K562 (cell line): Measurements from ENCODE around the gene SACM1L. TPM values are rescaled to one million over a fixed set of nuclear protein-coding genes. Genes with fewer than 3 reads are reported as not detected.

Experiments
- ARID1B ChIP-seq: fragments of 450-650 bp; IDR thresholded peaks from 2 replicates; pipeline ENCODE4 v1.6.1; 2016; ENCODE audit warnings: antibody characterized with exemption, mild to moderate bottlenecking, inconsistent platforms
- ASH1L ChIP-seq: fragments of 450-650 bp; IDR thresholded peaks from 2 replicates; pipeline ENCODE4 v1.6.1; 2018; ENCODE audit warnings: borderline replicate concordance, mild to moderate bottlenecking, low read depth; ENCODE audit not compliant: partially characterized antibody
- ATF6 ChIP-seq: sonication (generic); formaldehyde crosslinking; IDR thresholded peaks from 2 replicates; pipeline ENCODE4 v1.4.0; 2020; ENCODE audit warnings: mild to moderate bottlenecking, missing genetic modification reagents
- E2F1 ChIP-seq: sonication (generic); formaldehyde crosslinking; IDR thresholded peaks from 2 replicates; pipeline ENCODE4 v1.8.1; 2023; ENCODE audit warnings: mild to moderate bottlenecking, missing genetic modification reagents, moderate library complexity
- FOXJ3 ChIP-seq: sonication (generic); formaldehyde crosslinking; IDR thresholded peaks from 2 replicates; pipeline ENCODE4 v1.4.0; 2020; ENCODE audit warnings: mild to moderate bottlenecking, missing genetic modification reagents
- GABPB2 ChIP-seq: fragments of 250-450 bp; sonication (Bioruptor Pico); conservative IDR thresholded peaks from 2 replicates; pipeline ENCODE4 v1.5.1; 2021; ENCODE audit warnings: mild to moderate bottlenecking
- HDAC2 ChIP-seq: fragments of 450-650 bp; IDR thresholded peaks from 2 replicates; pipeline ENCODE4 v1.6.1; 2016; ENCODE audit warnings: mild to moderate bottlenecking
- HOMEZ ChIP-seq: fragments of 250-450 bp; sonication (Bioruptor Pico); IDR thresholded peaks from 2 replicates; pipeline ENCODE4 v1.4.0; 2020; ENCODE audit warnings: mild to moderate bottlenecking, moderate library complexity
- HOXB6 ChIP-seq: fragments of 250-450 bp; sonication (Bioruptor Pico); IDR thresholded peaks from 2 replicates; pipeline ENCODE4 v1.5.1; 2022; ENCODE audit warnings: mild to moderate bottlenecking, borderline replicate concordance
- LEF1 ChIP-seq: fragments of 450-650 bp; IDR thresholded peaks from 2 replicates; pipeline ENCODE4 v1.6.1; 2016; ENCODE audit warnings: mild to moderate bottlenecking
- MAFF ChIP-seq: IDR thresholded peaks from 2 replicates; pipeline ENCODE4 v1.6.1; 2012; ENCODE audit warnings: low read length, improper control_type of control experiment
- MAX ChIP-seq: sonication (generic); formaldehyde crosslinking; IDR thresholded peaks from 2 replicates; pipeline ENCODE4 v1.9.0; 2022; ENCODE audit warnings: mild to moderate bottlenecking, missing genetic modification reagents
- MEIS2 ChIP-seq: fragments of 450-650 bp; IDR thresholded peaks from 2 replicates; pipeline ENCODE4 v1.6.1; 2014; ENCODE audit warnings: mild to moderate bottlenecking; ENCODE audit not compliant: partially characterized antibody
- NRF1 ChIP-seq, 2 experiments: fragments of 450-650 bp; IDR thresholded peaks in 1 of 2; conservative IDR thresholded peaks in 1 of 2; 2 replicates each; pipeline ENCODE4 v1.6.1; 2014; ENCODE audit warnings: mild to moderate bottlenecking in 2 of 2
- PHB2 ChIP-seq: fragments of 450-650 bp; IDR thresholded peaks from 2 replicates; pipeline ENCODE4 v1.6.1; 2017; ENCODE audit warnings: low read depth
- SAFB ChIP-seq: fragments of 200-400 bp; formaldehyde crosslinking; IDR thresholded peaks from 2 replicates; pipeline ENCODE4 v1.6.1; 2017; ENCODE audit warnings: low read depth, low read length, borderline replicate concordance
- SMARCA4 ChIP-seq: fragments of 450-650 bp; IDR thresholded peaks from 2 replicates; pipeline ENCODE4 v1.6.1; 2016
- SMC3 ChIP-seq: conservative IDR thresholded peaks from 2 replicates; pipeline ENCODE4 v1.6.1; 2011; ENCODE audit warnings: low read depth, low read length, improper control_type of control experiment; ENCODE audit not compliant: insufficient read depth
- TEAD1 ChIP-seq, 2 experiments: fragments of 450-650 bp in 1 of 2; sonication (generic) in 1 of 2; formaldehyde crosslinking; IDR thresholded peaks; 2 replicates each; pipeline versions ENCODE4 v1.4.0 to v1.8.0; 2020 to 2022; ENCODE audit warnings: mild to moderate bottlenecking in 2 of 2, missing genetic modification reagents in 1 of 2
- TRIM24 ChIP-seq, 2 experiments: fragments of 450-650 bp; IDR thresholded peaks; 2 replicates each; pipeline ENCODE4 v1.6.1; 2016
- U2AF2 ChIP-seq: fragments of 200-400 bp; formaldehyde crosslinking; optimal IDR thresholded peaks from 2 replicates; pipeline ENCODE3; 2017; ENCODE audit warnings: low read depth, mild to moderate bottlenecking, low read length
- ZKSCAN8 ChIP-seq: fragments of 200-800 bp; sonication (Bioruptor generic); IDR thresholded peaks from 2 replicates; pipeline ENCODE4 v1.6.1; 2016; ENCODE audit warnings: missing genetic modification characterization, missing compliant biosample characterization
- ZNF143 ChIP-seq: sonication (generic); formaldehyde crosslinking; IDR thresholded peaks from 2 replicates; pipeline ENCODE4 v1.9.0; 2022; ENCODE audit warnings: mild to moderate bottlenecking, missing genetic modification reagents
- ZNF384 ChIP-seq: IDR thresholded peaks from 2 replicates; pipeline ENCODE4 v1.6.1; 2012; ENCODE audit warnings: low read depth, low read length, improper control_type of control experiment
- ZNF436 ChIP-seq: fragments of 250-450, 450-650 bp; sonication (Bioruptor Pico); formaldehyde crosslinking; IDR thresholded peaks from 2 replicates; pipeline ENCODE4 v1.7.0; 2020; ENCODE audit warnings: mild to moderate bottlenecking
- ZNF764 ChIP-seq: fragments of 250-450 bp; sonication (Bioruptor Pico); IDR thresholded peaks from 2 replicates; pipeline ENCODE4 v1.4.0; 2020; ENCODE audit warnings: low read depth, mild to moderate bottlenecking, moderate library complexity
- polyA plus RNA-seq, 8 experiments: library from polyadenylated mRNA; depleted of rRNA in 4 of 8; stranded (reverse) in 5 of 8; unstranded in 3 of 8; fragments of >200 nt; fragmentation: Nextera tagmentation in 2 of 8; fragmentation: Illumina TruSeq in 1 of 8; extraction: Ambion mirVana in 2 of 8; extraction: Trizol in 1 of 8; gene quantifications; 2 replicates each; pipeline versions ENCODE4 v1.2.1 to v1.2.3, GENCODE V29; 2011 to 2014; ENCODE audit warnings: inconsistent platforms in 1 of 8, missing spikeins in 1 of 8
- total RNA-seq, 7 experiments: library from RNA; depleted of rRNA in 6 of 7; stranded (reverse); fragments of >200 nt in 6 of 7; fragmentation: Illumina TruSeq in 2 of 7; extraction: Trizol in 2 of 7; gene quantifications; 2 replicates each; pipeline versions ENCODE4 v1.2.1 to v1.2.3, GENCODE V29; 2011 to 2021; ENCODE audit warnings: low replicate concordance in 1 of 7

The SACM1L gene
- total and polyA plus RNA-seq, 9 of the 15 experiments (the other 6 are each of a cell fraction or from before 2014, with no cell fraction given), result 25.7 to 67.2 (median 40.3) TPM

DNA sequence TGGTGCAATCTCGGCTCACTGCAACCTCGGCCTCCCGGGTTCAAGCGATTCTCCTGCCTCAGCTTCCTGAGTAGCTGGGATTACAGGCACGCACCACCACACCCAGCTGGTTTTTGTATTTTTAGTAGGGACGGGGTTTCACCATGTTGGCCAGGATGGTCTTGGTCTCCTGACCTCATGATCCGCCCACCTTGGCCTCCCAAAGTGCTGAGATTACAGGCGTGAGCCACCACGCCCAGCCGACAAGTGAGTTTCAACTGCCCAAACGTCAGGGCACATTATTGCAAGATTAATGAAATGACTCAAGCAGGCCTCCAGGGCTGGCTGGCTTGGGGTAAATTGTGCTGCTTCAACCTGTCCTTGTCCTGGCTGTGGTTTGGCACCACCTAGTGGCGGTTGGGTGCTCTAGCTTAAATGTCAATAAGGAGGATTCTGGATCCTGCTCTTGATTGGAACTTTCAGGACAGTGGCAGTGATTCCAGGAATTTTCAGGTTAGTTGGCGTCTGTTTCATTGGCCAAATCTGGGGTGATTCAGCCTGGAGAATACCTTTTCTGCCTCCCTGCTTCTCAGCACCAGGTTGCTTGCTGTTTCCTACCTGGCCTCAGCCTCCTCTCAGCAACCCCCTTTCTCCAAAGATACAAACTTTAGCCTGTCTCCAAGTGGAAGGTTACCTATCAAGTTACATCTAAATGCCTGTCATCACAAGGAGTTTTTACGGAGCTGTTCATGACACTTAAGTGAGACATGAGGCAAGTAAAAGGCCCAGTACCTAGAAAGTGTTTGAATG is 32.4 kb upstream of the SACM1L start (continued):
- TF ChIP-seq ARID1B (0 out of 2 replicates have a peak, but pooled peaks have one; percentile 14), ZNF384 (peak; percentile 39; the same call in 1 of the 2 replicates), ZKSCAN8 (CRISPR knock-in tag) (no peak), HDAC2 (0 out of 2 replicates have a peak, but pooled peaks have one; percentile 25), PHB2 (no peak), SMARCA4 (no peak), MAFF (no peak), ZNF143 (CRISPR knock-in tag) (no peak), FOXJ3 (no peak), HOXB6 (no peak), ZNF436 (no peak), U2AF2 (no peak), GABPB2 (no peak), MEIS2 (peak; percentile 92), NRF1 (conservative IDR thresholded peaks at IDR 0.05 in 1 of 2, IDR thresholded peaks at IDR 0.05 in 1 of 2) (no peak), SAFB (no peak), SMC3 (peak; percentile 97), ATF6 (no peak), MAX (CRISPR knock-in tag) (peak; percentile 38; the same call in 1 of the 2 replicates), ASH1L (no peak), E2F1 (CRISPR knock-in tag) (no peak), HOMEZ (CRISPR knock-in tag) (no peak), TRIM24 (IDR thresholded peaks at IDR 0.05) (peak; percentile 12 to 37; a peak in 1 of 4 replicates), TEAD1 (CRISPR knock-in tag; IDR thresholded peaks at IDR 0.05) (peak in 1 of 2 experiments; percentile 67; a peak in 1 of 4 replicates), ZNF764 (no peak), LEF1 (no peak)
